Esophagus muscularis mucosa (tissue), 4 donors: ENCODE measurements around the gene PPARG.

Source experiments
- EP300 ChIP-seq: sonication (generic); formaldehyde crosslinking; IDR thresholded peaks from one replicate; pipeline ENCODE4 v1.6.1; 2017; ENCODE audit warnings: antibody characterized with exemption
- POLR2A ChIP-seq: fragments of 450-650 bp; IDR thresholded peaks from one replicate; pipeline ENCODE4 v1.6.1; 2017; ENCODE audit warnings: antibody characterized with exemption, moderate library complexity, mild to moderate bottlenecking, low read depth
- POLR2AphosphoS5 ChIP-seq, 2 donors: sonication (generic); formaldehyde crosslinking; IDR thresholded peaks; one replicate each; pipeline ENCODE4 v1.6.1; 2017; ENCODE audit warnings: antibody characterized with exemption in 2 of 2
- TF ChIP-seq, protein P1 (sequence below), 3 experiments: fragments of 200-600 bp in 2 of 3; fragments of 450-650 bp in 1 of 3; sonication (generic) in 2 of 3; IDR thresholded peaks; one replicate each; pipeline ENCODE4 v1.5.1; 2017 to 2019; ENCODE audit warnings: antibody characterized with exemption in 3 of 3, mild to moderate bottlenecking in 2 of 3, moderate library complexity in 1 of 3

DNA sequence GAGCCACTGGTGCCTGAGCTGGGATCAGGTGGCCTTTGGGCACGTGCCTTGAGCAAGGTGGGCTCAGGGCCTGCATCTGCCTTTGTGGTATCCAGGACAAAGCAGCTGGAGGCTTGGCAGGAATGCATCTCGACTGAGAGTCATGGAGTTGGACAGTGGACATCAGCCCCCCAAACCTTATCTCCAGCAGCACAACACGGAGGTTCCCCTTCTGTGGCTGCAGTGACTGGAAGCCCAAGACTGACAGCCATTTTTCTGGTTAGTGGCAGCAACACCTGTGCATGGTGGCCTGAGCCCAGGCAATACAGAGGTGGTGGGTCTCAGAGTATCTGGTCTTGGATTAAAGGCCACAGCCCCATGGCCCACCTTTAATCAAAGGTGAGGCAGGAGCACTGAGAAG is 167.6 kb downstream of the PPARG start:
- TF ChIP-seq POLR2A (no peak), POLR2AphosphoS5 (IDR thresholded peaks at IDR 0.05) (no peak), EP300 (no peak)
- TF ChIP-seq, protein P1, sequence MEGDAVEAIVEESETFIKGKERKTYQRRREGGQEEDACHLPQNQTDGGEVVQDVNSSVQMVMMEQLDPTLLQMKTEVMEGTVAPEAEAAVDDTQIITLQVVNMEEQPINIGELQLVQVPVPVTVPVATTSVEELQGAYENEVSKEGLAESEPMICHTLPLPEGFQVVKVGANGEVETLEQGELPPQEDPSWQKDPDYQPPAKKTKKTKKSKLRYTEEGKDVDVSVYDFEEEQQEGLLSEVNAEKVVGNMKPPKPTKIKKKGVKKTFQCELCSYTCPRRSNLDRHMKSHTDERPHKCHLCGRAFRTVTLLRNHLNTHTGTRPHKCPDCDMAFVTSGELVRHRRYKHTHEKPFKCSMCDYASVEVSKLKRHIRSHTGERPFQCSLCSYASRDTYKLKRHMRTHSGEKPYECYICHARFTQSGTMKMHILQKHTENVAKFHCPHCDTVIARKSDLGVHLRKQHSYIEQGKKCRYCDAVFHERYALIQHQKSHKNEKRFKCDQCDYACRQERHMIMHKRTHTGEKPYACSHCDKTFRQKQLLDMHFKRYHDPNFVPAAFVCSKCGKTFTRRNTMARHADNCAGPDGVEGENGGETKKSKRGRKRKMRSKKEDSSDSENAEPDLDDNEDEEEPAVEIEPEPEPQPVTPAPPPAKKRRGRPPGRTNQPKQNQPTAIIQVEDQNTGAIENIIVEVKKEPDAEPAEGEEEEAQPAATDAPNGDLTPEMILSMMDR (IDR thresholded peaks at IDR 0.05): no peak
